Tibial artery (tissue), 4 donors: ENCODE data around the gene SLC39A11.

Experiments used
- DNase-seq, 2 donors: peaks; one replicate each; pipeline ENCODE4 v3.0.0-alpha.2; 2019
- H3K27ac ChIP-seq, 2 donors: fragments of 200-600 bp; sonication (generic) in 1 of 2; 1 replicate in 1 of 2; 2 replicates in 1 of 2; pipeline ENCODE4 v1.5.1; 2018 to 2019; ENCODE audit warnings: mild to moderate bottlenecking in 1 of 2
- H3K27me3 ChIP-seq, 2 donors: fragments of 200-600 bp; sonication (generic) in 1 of 2; one replicate each; pipeline versions ENCODE4 v1.5.1 to v1.6.0; 2016 to 2019
- H3K36me3 ChIP-seq, 3 donors: fragments of 200-600 bp; sonication (generic) in 2 of 3; one replicate each; pipeline ENCODE4 v1.5.1; 2016 to 2019; ENCODE audit warnings: mild to moderate bottlenecking in 2 of 3
- H3K4me1 ChIP-seq, 4 donors: fragments of 200-600 bp; sonication (generic) in 2 of 4; 1 replicate in 3 of 4; 2 replicates in 1 of 4; pipeline ENCODE4 v1.5.1; 2016 to 2019
- H3K4me3 ChIP-seq, 2 donors: fragments of 200-600 bp; sonication (generic) in 1 of 2; 1 replicate in 1 of 2; 2 replicates in 1 of 2; pipeline ENCODE4 v1.5.1; 2018 to 2019; ENCODE audit warnings: mild to moderate bottlenecking in 2 of 2
- H3K9me3 ChIP-seq, 3 donors: fragments of 200-600 bp; sonication (generic) in 1 of 3; one replicate each; pipeline ENCODE4 v1.5.1; 2016 to 2019
- CTCF ChIP-seq, 2 experiments: fragments of 200-600 bp in 1 of 2; fragments of 450-650 bp in 1 of 2; IDR thresholded peaks; one replicate each; pipeline ENCODE4 v1.5.1; 2017 to 2019; ENCODE audit warnings: antibody characterized with exemption in 2 of 2, mild to moderate bottlenecking in 1 of 2, moderate library complexity in 1 of 2
- intact Hi-C: fragments of 100-400 bp; cut with DNase I; formaldehyde crosslinking; loops from one replicate; pipeline ENCODE4 v1.15.0; 2023; ENCODE audit warnings: low total_unique reads

The SLC39A11 gene

DNA sequence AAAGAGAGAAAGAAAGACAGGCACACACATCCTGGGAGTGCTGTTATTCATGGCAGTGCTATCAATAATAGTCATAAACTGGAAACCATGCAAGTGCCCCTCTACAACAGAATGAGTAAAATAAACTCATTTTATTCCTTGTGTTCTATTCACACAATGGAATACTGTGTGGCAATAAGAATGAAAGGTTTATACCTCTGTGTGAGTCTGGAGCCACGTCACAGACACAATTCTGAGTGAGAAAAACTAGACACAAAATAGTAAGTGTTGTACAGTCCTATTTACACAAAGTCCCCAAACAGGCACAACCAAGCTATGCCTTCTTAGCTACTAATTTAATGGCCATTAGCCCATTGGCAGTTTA, 429.7 kb downstream of the SLC39A11 start:
- Histone ChIP-seq H3K36me3 (no peaks in the 10 kb centered on the region), H3K27ac (no peak overlapping the region), H3K27me3 (no peaks in the 10 kb centered on the region), H3K4me3 (no peak overlapping the region), H3K9me3 (no peaks in the 10 kb centered on the region), H3K4me1 (peaks cover 0 to 6% (median 0%) of the 10 kb centered on the region in 4 donors)
- DNase-seq = no peak
- intact Hi-C loops = no loop called here
- TF ChIP-seq CTCF (IDR thresholded peaks at IDR 0.05) = no peak

DNA sequence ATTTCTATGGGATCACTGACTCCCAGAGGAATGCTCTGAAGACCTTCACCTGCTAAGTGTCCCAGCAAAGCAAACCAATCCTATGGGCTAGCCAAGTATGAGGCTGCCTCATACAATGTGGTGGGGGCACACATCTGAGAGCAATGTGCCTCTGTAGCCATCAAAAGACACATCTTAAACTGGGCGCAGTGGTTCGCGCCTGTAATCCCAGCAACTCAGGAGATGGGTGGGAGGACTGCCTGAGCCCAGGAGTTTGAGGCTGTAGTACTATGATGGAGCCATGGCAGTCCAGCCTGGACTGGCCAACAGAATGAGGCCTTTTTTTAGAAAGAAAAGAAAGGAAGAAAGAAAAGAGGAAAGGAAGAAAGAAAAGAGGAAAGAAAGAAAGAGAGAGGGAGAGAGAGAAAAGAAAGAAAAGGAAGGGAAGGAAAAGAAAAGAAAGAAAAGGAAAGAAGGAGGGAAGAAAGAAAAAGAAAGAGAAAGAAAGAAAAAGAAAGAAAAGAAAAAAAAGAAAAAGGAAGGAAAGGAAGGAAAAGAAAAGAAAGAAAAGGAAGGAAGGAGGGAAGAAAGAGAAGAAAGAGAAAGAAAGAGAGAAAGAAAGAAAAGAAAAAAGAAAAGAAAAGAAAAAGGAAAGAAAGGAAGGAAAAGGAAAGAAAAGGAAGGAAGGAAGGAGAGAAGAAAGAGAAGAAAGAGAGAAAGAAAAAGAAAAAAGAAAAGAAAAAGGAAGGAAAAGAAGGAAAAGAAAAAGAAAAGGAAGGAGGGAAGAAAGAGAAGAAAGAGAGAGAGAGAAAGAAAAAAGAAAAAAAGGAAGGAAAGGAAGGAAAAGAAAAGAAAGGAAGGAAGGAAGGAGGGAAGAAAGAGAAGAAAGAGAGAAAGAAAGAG, 430.3 kb downstream of the SLC39A11 start:
- no peak for DNase-seq
- Histone ChIP-seq H3K4me3 (no peak overlapping the region), H3K9me3 (no peaks in the 10 kb centered on the region), H3K36me3 (no peaks in the 10 kb centered on the region), H3K27me3 (no peaks in the 10 kb centered on the region), H3K4me1 (peaks cover 0 to 6% (median 0%) of the 10 kb centered on the region in 4 donors), H3K27ac (no peak overlapping the region)
- intact Hi-C loops = no loop called here
- TF ChIP-seq CTCF (IDR thresholded peaks at IDR 0.05) = no peak

GRCh38 chr17:72661116-72661944, 431.2 kb downstream of the SLC39A11 start:
- H3K27me3 ChIP-seq = no peaks in the 10 kb centered on the region
- intact Hi-C loops = no loop called here
- peaks cover 0 to 6% (median 0%) of the 10 kb centered on the region in 4 donors for H3K4me1 ChIP-seq
- H3K4me3 ChIP-seq = no peak overlapping the region
- H3K36me3 ChIP-seq = no peaks in the 10 kb centered on the region
- no peak for TF ChIP-seq CTCF (IDR thresholded peaks at IDR 0.05)
- no peaks in the 10 kb centered on the region for H3K9me3 ChIP-seq
- H3K27ac ChIP-seq = no peak overlapping the region
- no peak for DNase-seq

DNA sequence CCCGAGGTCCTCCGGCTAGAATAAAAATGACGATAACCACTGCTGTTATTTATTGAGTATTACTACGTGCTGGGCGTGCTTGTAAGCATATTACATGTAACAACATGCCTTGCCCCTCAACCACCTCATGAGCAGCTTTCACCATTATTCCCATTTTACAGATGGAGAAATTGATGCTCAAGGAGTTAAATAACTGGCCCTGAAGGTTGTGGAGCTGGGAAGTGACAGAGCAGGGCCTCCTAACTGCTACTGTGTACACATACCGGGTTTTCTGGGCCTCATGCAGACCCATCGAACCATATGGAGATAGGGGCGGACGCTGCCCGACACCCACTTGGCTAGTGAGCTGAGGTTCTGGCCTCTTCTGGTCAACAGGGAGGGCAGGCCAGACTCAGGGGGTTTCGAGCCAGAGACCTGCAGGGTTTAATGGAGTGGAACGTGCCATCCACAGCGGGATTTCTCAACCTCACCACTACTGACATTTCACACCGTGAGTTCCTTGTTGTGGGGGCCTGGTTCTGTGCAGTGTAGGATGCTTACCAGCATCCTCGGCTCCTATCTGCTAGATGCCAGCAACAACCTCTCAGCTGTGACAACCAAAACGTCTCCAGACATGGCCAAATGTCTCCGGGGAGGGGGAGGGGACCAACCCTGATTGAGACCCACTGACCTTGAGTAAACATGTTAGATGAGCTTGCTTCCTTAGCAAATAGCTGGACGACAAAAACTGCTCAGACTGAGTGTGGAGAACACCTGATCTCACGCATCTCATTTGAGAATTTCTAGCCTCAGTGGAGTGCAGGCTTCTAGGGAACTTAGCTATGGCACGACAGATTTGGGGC, 432.0 kb downstream of the SLC39A11 start:
- H3K9me3 ChIP-seq = no peaks in the 10 kb centered on the region
- intact Hi-C loops = no loop called here
- no peaks in the 10 kb centered on the region for H3K27me3 ChIP-seq
- H3K27ac ChIP-seq = no peak overlapping the region
- no peak for TF ChIP-seq CTCF (IDR thresholded peaks at IDR 0.05)
- DNase-seq = no peak
- H3K4me1 ChIP-seq = peaks cover 0 to 6% (median 0%) of the 10 kb centered on the region in 4 donors
- no peak overlapping the region for H3K4me3 ChIP-seq
- no peaks in the 10 kb centered on the region for H3K36me3 ChIP-seq

GRCh38 chr17:72659811-72660210, 432.7 kb downstream of the SLC39A11 start:
- TF ChIP-seq CTCF (IDR thresholded peaks at IDR 0.05) = no peak
- Histone ChIP-seq H3K9me3 (no peaks in the 10 kb centered on the region), H3K4me3 (no peak overlapping the region), H3K4me1 (peaks cover 0 to 6% (median 0%) of the 10 kb centered on the region in 4 donors), H3K27ac (no peak overlapping the region), H3K27me3 (no peaks in the 10 kb centered on the region), H3K36me3 (no peaks in the 10 kb centered on the region)
- intact Hi-C loops = no loop called here
- DNase-seq = no peak
